ENCODE data around the gene DENND1A.

The DENND1A gene

DNA sequence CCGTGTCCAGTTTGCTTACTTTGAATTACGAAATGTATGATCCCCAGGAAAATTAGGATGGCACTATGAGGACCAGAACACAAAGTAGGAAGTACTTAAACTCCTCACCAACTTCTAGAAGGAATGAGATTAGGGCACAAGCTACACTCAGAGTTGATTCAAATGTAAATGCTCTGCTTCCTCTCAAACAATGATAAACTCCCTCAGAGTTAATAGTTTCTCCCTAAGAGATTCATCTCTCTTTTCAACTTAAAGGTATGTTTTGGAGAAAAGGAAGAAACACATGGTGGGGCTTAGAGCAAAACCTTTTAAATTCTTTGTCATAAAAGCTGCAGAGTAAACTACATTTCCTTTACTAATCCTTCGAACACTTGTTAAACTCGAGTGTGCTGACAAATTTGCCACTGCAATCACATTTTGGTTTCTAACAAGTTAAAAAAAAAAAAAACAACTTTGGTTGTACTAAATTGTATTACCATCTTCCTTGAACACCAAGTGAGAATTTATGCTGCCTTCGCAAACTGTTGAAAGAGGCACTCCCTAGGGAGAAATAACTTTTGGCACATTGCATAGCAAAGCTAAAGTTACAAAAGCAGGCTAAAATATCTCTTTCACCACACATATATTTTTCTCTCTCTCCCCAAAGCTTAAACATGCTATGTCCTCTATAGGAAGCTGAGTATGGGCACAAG, 66.6 kb downstream of the DENND1A start:
- DNase-seq (ENCODE audit: low read depth): no peak

DNA sequence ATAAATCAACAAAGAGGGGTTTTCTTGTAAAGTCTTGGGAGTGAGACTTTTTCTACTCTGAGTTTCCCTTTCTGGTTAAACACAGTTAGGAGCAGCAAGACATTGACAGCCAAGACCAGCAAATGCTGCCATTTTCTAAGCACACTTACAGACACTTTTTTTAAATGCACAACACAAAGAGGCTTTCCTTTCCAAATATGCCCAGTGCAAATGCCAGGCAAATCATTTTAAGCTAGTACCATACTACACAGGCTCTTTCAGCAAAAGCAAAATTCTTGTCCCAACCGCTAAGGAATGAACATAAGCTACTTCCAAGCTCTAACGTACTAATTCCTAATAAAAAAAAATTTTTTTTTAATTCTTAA, 68.2 kb downstream of the DENND1A start:
- no peak for DNase-seq (ENCODE audit: low read depth)

DNA sequence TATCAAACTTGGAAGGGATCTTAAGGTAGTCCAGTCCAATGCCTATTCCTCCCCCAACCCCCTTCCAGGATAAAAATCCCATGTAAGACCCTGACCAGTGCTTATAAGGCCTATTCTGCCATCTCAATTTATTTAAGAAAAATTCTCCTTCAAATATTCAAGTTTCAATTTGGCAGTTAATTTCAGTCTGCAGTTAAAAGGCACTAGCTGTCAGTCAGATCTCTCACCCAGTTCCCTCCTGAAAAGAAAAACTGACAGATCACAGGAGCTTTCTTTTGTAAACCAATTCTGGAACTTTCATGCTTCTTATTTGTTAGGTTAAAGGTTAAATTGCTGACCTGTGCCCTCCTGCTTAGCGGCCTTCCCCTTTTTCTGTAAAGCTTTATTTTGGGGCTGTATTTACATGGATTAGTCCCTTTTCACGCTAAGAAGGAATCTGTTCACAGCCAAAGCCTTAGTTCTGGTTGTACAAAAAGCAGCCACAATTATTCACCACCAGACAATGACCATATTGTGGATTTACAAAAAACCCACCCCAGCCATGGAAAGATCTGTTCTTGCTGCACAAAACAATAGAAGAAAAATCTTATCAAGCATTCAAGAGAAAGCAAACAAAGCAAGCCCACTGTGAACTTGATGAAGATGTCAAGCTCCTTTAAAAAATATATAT, 68.7 kb downstream of the DENND1A start:
- DNase-seq (ENCODE audit: low read depth): no peak

DNA sequence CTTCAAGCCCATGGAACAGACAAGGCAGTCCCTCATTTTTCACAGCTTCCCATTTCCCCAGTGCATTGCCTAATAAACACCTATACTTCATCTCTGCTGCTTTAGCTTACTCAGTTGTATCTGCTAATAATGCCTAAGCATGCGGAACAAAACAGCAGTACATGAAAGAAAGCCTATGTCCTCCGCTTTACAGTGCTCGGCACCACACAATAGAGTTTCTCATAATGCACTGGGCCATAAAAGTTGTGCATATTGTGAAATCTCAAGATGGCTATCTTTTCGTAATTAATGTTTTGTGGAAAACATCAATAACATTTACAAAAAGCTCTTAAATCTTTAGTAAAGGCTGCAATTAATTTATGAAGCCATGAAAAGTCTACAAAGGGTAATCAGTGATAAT, 69.3 kb downstream of the DENND1A start:
- DNase-seq (ENCODE audit: low read depth): no peak

DNA sequence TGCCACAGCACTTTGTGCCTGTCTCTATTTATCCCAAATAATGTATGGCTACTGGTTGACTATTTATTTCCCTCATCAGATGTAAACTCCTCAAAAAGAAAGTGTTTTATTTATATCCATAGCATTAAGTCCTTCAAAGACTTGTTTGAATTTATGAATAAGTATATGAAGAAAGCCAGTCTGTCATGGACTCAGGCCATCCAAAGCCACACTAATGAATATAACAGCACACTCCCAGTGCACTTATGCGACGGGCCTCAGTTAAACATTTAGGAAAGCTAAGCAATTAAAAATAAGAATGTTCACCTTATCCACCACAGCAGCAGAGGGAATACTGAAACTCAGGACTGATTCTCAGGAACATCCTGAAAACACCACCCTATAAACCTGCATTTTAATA, 77.5 kb downstream of the DENND1A start:
- DNase-seq (ENCODE audit: low read depth): no peak

DNA sequence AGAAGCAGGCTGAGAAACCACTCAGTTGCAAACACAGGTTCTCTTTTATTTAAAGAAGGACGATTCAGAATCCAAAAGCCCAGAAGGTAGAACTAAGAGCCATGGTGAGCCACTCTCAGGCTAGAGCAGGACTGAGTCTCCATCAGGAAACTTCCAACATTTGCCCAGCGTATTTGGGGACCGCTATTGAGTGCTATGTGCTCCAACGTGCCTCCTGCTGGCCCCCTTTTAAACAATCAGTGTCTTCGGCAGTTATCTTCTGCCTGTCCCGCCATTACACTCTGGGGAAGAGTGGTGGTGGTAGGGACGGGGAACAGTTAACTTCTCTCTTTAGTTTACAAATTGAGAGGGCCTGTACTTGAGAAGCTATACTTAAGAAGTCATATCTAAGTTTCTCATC, 78.1 kb downstream of the DENND1A start:
- DNase-seq (ENCODE audit: low read depth): no peak

DNA sequence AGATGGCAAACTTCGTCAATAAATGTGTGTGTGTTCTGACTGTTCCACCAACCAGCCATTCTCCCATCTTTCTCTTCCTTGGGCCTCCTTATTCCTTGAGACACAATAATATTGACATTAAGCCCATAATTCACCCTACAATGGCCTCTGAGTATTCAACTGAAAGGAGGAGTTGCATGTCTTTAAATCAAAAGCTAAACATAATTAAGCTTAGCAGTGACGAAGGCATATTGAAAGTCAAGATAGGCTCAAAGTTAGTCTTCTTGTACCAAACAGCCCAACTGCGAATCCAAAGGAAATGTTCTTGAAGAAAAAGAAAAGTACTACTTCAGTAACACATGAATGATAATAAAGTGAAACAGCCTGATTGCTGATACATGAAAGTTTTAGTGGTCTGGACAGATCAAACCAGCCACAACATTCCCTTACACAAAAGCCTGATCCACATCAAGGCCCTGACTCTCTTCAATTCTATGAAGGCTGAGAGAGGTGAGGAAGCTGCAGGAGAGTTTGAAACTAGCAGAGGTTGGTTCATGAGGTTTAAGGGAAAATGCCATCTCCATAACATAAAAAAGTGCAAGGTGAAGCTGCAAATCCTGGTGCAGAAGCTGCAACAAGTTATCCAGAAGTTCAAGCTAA, 81.4 kb downstream of the DENND1A start:
- no peak for DNase-seq (ENCODE audit: low read depth)

DNA sequence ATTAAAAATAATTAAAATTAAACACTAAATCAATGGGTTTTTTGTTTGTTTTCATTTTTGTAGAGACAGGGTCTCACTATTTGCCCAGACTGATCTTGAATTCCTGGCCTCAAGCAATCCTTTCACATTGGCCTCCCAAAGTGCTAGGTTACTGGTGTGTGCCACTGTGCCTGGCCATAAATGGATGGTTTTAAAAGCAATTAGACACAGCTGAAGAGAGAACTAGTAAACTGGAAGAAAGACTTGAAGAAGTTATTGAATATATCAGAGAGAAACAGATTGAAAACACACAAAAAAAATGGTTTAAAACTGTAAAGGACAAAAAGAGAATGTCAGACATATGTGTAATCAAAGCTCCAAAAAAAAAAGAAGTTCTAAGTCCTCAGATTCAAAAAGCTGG, 83.0 kb downstream of the DENND1A start:
- no peak for DNase-seq (ENCODE audit: low read depth)

DNA sequence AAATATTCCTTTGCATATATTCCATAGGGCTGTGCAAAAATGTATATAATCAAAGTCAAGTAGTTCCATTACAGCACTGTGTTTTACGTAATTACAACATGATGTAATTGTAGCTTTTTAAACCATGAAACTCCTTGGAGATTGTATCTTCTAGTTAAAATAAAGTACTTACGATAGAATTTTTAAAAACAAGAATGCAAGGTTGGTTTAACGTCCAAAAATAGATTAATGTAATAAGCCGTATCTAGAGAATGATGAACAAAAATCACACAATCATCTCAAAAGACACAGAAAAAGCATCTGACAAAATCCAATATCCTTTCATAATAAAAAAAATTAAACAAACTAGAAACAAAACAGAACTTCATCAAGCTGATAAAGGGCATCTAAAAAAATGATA, 86.2 kb downstream of the DENND1A start:
- no peak for DNase-seq (ENCODE audit: low read depth)

DNA sequence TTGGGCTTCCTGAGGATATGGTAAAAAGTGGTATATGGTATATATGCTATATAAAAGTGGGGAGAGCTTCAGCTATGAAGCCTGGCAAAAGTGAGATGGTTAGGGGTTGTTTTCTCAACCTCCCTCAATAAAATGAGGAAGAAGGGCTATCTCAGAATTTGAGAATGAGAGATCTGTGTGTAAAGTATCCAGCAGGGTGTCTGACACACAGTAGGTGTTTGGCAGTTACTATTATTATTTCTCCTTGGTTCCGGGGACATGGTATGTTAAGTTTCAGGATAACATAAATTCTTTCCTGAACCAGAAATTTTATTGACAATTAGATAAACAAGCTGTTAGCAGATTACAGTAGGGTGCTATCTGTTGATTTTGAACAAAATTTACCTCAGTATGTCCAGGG, 94.1 kb downstream of the DENND1A start:
- no peak for DNase-seq (ENCODE audit: low read depth)

DNA sequence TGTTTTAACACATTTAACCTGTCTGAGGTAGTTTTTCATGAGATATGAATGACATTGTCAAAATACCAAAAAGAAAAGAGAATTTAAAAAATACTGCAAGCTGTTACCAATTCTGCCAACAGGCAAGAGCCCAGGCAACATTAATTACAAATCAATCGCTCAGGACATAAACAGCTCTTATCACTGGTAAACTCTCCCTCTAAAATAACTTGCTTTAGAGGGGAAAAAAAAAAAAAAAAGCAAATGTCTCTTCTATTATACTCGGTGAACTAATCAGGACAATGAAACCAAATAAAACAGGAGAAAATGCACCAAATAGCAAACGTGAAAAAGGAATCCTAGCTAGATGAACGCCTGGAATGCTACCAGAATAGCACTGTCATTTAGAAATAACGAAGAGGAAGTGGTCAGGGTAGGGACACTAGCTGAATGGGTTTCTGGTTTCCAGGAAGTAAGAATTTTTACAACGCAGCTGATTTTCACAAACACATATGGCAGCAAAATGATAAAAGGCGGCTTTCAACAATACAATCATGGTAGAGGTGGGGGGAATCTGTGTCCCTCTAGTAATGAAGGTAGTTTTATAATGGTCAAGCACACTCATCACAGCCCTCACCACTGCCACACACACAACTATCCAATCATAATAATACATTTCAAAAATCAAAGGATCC, 94.9 kb downstream of the DENND1A start:
- no peak for DNase-seq (ENCODE audit: low read depth)

DNA sequence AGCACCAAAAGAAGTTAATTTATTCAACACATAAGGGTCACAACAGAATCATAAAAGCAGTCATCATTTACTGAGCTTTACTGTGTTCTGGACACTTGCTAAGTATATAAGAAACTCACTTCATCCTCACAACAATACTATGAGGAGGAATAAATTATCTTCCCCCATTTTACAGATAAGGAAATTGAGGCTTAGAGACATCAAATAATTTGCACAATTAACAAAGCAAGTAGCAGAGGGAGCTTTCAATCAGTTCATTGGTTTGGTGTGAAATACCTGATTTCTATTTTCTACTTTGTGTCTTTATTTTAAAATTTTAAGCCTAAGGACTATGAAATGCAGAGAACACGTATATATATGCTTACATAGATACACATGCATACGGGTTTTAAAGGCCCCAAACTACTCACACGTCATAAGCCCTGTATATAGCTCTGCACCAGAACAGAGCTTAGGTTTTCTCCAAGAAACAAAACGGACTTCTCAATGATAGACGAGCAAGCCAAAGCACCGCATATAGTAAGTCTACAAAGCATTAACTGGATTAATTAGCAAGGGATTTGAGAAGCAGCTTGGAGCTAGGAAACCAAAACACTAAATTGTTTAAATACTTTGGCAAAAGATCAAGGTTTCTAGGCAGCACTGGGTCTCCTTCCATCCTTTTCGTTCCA, 95.6 kb downstream of the DENND1A start:
- DNase-seq (ENCODE audit: low read depth): no peak

DNA sequence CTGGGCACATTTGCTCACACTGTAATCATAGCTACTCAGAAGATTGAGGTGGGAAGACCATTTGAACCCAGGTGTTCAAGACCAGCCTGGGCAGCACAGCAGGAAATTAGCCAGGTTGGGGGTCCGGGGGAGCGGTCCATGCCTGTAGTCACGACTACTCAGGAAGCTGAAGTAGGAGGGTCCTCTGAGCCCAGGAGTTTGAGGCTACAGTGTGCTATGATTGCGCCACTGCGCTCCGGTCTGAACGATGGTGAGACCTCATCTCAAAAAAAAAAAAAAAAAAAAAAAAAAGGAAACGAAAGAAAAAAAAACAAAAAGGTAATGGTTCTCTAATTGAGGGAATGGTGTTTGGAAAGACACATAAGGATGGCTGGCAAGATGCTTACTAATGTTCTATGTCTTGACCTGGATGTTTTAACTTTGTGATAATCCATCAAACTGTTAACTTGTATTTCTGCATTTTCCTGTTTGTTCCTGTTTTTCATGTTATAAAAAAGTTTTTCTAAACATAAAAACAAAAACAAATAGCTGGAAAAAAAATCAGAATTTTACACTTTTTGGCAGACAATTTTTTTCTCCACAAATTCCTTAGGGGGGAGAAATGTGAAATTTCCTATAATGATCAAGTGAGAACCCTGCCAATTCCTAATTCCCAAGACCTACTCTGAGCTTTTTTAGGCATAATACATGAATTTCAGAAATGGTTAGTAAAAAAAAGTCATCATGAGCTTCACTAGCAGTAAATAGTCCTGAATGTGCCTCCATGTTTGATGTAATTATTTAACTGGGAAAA, 96.9 kb downstream of the DENND1A start:
- no peak for DNase-seq (ENCODE audit: low read depth)

DNA sequence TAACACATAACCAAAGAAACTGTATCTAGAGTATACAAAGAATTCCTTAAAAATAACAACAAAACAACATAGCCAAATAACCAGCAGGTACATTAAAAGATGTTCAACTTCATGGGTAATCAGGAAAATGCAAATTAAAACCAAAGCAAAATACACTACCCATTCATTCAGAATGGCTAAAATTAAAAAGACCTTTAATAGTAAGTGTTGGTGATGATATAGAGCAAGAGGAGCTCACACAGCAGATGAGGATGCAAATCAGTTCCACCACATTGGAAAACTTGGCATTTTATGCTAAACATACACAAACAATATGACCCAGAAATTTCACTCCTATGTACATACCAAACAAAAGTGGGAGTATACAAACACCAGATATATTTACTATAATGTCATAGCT, 97.8 kb downstream of the DENND1A start:
- DNase-seq (ENCODE audit: low read depth): no peak

DNA sequence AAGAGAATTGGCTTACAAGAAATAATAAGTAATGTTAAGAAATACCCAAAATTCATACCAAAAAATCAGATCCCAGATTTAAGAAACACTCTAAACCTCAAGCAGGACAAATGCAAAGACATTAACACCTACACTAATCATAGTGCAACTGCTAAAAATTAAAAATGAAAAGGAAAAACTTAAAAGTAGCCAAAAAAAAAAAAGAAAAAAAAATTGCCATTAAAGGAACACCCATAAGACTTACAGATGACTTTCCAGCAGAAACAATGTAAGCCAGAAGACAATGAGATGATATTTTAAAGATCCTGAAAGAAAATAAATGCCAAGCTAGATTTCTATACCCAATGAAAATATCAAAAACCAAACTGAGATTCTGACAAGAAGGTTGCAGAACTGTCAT, 101.5 kb downstream of the DENND1A start:
- DNase-seq (ENCODE audit: low read depth): no peak

DNA sequence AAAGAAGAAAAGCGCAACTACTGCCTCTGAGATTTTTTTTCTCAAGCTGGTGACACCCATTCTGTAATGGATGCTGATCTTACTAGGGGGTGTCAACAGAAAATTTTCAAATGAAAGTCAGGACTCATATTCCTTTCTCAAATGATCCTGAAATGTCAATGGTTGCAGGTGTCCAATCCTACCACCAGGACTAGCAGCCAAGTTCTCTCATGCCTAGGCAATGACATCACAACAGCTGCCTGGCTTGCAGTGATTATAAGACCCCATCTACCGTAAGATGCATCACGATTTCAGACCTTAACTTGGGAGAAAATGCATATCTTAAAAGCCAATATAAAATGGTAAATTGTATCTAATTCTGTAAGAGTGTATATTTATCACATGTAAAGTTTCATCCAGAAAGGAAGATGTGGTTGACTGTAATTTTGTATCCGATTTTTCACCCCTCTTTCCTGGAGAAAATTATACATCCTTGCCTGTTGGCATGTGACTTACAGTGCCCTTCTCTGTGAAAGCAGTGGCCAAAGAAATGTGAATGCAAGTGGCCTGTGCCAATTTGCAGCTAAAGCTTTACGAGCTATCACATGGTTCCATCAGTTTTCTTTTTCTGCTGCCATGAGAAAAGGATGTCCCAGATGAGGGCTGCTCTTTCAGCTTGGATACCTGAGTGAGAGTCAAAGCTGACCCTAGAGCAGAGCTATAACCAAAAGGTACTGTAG, 104.4 kb downstream of the DENND1A start:
- DNase-seq (ENCODE audit: low read depth): no peak

DNA sequence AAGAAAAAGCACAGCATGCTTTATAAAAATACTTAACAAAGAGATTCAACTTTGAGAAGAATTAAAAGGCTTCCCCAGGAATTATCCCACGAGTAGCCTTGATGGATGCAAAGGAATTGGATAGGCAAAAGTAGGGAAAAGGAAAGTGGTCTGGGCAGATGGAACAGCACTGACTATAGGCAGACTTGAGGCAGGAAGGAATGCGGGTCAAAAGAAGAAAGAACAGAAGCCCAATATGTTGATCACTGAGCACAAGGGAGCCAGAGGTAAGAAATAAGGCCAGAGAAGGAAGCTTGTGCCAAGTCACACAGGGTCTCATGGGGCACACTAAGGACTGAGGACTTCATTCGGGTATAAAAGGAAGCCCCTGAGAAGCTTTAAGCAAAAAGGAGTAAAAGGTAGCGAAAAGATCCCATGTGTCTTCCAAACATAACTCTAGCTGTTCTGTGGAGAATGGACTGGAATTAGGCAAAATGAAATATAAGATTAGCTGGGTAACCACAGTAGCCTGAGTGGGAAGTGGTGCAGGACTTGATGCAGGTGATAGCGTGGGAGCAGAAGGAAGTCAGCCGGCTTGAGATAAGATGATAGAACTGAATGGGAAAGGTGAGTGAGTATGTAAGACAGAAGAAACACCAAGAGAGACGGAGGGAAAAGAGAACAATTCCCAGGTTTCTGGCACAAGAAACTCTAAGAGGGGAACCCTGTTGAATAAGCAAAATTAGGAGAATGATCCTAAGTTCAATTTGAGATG, 106.6 kb downstream of the DENND1A start:
- DNase-seq (ENCODE audit: low read depth): no peak

DNA sequence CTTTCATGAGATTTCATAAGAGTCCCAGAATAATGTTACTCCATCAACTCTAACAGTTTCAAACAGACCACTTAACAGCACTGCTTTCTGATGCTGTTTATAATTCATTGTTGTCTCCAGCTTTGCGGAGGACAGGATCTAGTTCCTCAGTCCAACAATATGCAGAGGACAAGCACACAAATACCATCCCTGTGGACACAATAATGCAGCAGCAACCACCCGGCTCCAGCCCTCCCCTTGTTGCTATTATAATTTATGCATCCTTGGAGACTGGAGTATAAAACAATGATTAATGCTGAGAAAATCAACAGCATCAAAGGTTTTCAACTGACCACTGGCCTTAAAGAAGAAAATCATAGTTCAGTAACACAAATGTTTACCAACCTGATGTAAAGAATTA, 108.3 kb downstream of the DENND1A start:
- no peak for DNase-seq (ENCODE audit: low read depth)

DNA sequence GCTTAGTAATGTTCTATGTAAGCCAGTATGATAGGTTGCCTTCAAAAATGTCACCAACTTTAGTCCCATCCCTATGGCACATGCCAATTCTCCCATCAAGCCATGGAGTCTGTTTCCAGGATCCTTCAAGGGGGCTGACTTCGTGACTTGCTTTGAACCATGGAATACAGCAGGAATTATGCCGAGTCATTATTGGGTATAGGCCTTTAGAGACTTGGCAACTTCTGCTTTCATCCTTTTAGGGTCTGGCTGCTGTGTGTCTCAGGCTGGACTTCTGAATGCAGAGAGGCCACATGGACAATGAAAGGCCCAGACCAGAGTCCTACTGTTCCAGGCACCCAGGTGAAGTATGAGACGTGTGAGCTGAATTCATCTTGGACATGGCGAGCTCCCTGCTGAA, 109.8 kb downstream of the DENND1A start:
- no peak for DNase-seq (ENCODE audit: low read depth)

DNA sequence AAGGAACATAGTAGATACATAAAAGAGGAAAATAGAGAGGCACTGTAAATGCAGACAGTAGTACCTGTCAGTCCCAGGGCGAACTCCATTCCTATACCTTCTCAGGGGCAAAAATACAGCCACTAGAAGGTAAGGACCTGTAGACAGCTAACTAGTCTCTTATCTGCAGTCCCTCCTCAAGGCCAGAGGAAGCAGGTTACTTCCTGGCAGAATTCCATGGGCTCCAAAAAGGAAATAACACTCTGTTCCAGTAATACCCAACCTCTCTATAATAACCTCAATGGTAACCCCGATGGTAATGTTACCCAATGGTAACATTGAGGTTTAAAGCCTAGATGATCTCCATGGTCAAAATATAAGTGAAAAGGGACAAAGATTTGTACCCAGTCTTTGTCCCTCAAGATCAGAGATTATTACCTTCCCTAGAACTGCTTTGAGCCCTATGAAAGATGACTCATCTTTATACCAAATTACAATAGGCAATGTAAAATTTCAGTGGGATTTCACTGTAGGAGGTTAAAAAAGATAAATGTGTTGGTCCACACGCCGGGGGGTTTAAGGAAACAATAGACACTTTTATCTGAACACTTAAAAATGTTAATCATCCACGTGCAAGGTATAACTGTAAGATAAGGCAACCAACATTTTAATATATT, 113.0 kb downstream of the DENND1A start:
- no peak for DNase-seq (ENCODE audit: low read depth)

Measured in HS-5 (cell line).